Activated naive CD8-positive, alpha-beta T cell treated with anti-CD3 and anti-CD28 coated beads, Interleukin-2, amount 50 U/mL, for 16 hours (primary cell): ENCODE results near the gene PAX7.

Experiments
- DNase-seq: peaks from one replicate; pipeline ENCODE4 v3.0.0-alpha.2; 2020; ENCODE audit warnings: low read depth, low spot score

Gene PAX7

GRCh38 chr1:18794561-18794960 lies 163.9 kb downstream of the PAX7 start:
- DNase-seq, result no peak

- no peak for DNase-seq
Observed at GRCh38 chr1:18795002-18795689, 164.5 kb downstream of the PAX7 start.

- no peak for DNase-seq
Observed at GRCh38 chr1:18796950-18797349, 166.3 kb downstream of the PAX7 start.
